Right ventricle myocardium inferior (tissue), 1 donor: ENCODE results near the gene CACNA2D3. TPM values are rescaled to one million over a fixed set of nuclear protein-coding genes. Genes with fewer than 3 reads are reported as not detected.
A peak's percentile ranks its signal among the peaks of the same experiment; 100 is the strongest.
"Not testable (repeated sequence)": the region's sequence is repeated elsewhere in the genome, so short reads cannot be mapped to it uniquely, and the experiment has no call there.

Source experiments
- ATAC-seq: fragments of 200-7000 bp; cut with Tn5 transposase; one replicate; pipeline ENCODE4 v1.9.1; 2020; ENCODE audit warnings: mild to moderate bottlenecking, moderate library complexity
- DNase-seq: peaks from one replicate; pipeline ENCODE4 v3.0.0; 2021; ENCODE audit errors: missing footprints
- intact Hi-C: fragments of 100-400 bp; cut with DNase I; formaldehyde crosslinking; loops from one replicate; pipeline ENCODE4 v1.11.0; 2022
- total RNA-seq: library from RNA; stranded (reverse); fragmentation: NEBNext Ultra II Directional; extraction: Animal tissue kit (Norgen Biotek cat#: 25700); gene quantifications from one replicate; pipeline ENCODE4 v1.2.1, GENCODE V29; 2021
- donor health status: DM: no; HTN: yes; CAD: no; lungs with severe emphysema.

CACNA2D3 gene
- total RNA-seq, 1 donor from 2014 or later = 33.7 TPM

GRCh38 chr3:54596087-54596486 lies 473.7 kb downstream of the CACNA2D3 start:
- no peak for DNase-seq
- intact Hi-C loops = loop anchor here (10.0 kb wide), 1 partner anchor 189 kb away; no protein-coding TSS in a partner anchor
- no peak for ATAC-seq

- DNase-seq (peak; percentile 81), ATAC-seq (peak; percentile 84)
- intact Hi-C loops = loop anchor here (10.0 kb wide), 1 partner anchor 185 kb away; no protein-coding TSS in a partner anchor
These were observed 477.4 kb downstream of the CACNA2D3 start for GRCh38 chr3:54599716-54600115.

GRCh38 chr3:54600441-54601204 lies 478.3 kb downstream of the CACNA2D3 start:
- intact Hi-C loops = no loop called here
- ATAC-seq = peak; percentile 88
- no peak for DNase-seq

GRCh38 chr3:54604495-54604894 lies 482.1 kb downstream of the CACNA2D3 start:
- ATAC-seq (no peak), DNase-seq (no peak)
- intact Hi-C loops = no loop called here

- DNase-seq = no peak
- no peak for ATAC-seq
- intact Hi-C loops = no loop called here
These were observed 485.7 kb downstream of the CACNA2D3 start for GRCh38 chr3:54608041-54608440.

DNA sequence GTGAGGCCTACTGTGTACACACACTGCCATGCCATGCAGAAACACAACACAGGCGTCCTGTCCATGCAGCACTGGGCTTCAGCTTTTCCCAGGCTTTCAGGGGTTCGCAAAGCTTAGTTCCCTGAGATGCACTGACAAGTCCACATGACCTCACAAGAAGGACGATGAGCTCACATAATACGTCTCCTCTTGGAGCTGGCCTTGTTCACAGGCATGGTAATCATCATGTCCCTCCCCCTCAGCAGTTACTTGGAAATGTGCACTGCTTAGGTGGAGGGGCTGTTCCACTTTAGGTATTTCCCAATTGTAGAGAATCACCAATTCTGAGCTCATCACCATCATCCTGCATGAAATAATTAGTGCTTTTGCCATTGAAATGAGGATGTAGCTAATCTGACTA lies 496.7 kb downstream of the CACNA2D3 start:
- no peak for DNase-seq
- ATAC-seq = no peak
- intact Hi-C loops = no loop called here

DNA sequence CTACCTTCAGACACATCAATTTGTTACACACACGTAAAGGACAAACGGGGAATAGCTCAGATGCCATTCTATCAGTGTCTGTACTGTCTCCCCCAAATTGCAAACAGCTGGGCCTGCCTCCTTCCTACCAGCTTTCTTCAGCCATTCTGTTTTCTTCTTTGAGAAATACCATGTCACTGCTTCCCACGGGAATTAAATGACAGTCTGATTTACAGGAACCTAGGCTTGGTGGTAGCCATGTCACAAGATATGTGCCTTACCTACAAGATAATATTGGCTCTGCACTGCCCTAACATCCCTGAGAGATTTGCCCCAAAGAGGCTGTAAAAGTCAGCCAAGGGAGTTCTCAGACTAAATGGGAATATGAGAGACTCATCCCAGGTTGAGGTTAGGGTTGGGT lies 497.2 kb downstream of the CACNA2D3 start:
- ATAC-seq = no peak
- no peak for DNase-seq
- intact Hi-C loops = no loop called here

DNA sequence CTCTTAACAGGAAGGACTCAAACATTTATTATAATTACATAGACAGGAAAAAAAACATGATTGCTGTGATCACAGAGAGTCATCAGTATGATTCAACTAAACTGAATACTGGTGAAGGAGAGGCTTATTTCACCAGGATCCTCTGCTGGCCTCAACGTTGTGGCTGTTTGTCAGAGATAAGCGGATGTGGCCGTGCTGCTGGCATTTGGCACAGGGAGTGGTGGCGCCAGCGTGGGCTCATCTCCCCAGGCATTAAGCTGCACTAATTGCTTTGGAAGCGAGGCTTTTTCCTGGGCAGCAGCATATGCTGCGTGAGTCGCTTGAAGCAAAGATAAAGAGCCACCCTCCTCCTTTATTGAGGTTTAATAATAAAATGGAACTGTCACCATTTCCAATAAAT lies 498.8 kb downstream of the CACNA2D3 start:
- no peak for DNase-seq
- ATAC-seq = no peak
- intact Hi-C loops = no loop called here

DNA sequence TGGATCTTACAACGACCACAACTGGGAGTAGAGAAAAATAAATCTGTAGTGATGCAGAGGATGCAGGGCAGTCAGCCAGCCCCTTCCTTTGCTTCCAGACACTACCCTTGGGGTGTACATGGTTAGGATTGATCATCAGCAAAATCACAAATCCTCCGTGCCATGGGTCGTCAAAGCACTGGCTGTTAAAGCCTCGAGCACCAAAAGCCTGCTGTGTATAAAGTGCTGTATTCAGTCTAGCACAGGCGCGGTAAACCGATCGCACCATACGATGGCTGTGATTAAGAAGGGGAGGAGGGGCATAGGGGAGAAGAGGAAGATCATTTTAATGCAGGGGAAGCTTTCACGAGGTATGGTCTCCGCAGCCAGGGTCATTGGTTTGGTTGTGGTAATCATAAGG lies 500.3 kb downstream of the CACNA2D3 start:
- no peak for ATAC-seq
- intact Hi-C loops = no loop called here

GRCh38 chr3:54625805-54626787 lies 503.7 kb downstream of the CACNA2D3 start:
- ATAC-seq (no peak), DNase-seq (peak; percentile 67)
- intact Hi-C loops = no loop called here

More for the DNA sequence above, 500.3 kb downstream of the CACNA2D3 start:
- no peak for DNase-seq

DNA sequence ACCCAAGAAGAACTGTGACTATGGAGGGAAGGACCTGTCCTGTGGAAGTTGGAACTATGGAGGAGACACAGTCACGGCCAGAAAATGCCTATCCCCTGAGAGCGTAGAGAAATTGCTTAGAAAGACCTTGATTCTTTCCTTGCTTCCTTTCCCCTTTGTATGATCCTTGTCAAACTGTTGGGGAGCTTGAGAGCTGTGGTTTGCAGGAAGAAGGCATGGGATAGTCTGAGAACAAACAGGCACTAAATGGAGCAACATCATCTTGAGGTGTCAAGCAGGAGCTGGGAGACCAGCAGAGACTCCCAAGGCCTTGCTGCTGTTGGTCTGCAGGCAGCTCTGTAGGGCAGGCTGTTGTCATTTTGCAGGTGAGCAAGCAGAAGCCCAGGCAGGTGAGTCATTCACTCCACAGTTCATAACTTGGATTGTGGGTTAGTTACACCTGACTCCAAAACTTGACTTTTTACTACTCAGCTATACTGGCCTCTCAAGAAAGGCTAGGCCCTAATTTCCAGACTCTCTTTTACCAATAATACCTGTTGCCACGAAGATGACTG lies 506.6 kb downstream of the CACNA2D3 start:
- DNase-seq (no peak), ATAC-seq (no peak)
- intact Hi-C loops = no loop called here

DNA sequence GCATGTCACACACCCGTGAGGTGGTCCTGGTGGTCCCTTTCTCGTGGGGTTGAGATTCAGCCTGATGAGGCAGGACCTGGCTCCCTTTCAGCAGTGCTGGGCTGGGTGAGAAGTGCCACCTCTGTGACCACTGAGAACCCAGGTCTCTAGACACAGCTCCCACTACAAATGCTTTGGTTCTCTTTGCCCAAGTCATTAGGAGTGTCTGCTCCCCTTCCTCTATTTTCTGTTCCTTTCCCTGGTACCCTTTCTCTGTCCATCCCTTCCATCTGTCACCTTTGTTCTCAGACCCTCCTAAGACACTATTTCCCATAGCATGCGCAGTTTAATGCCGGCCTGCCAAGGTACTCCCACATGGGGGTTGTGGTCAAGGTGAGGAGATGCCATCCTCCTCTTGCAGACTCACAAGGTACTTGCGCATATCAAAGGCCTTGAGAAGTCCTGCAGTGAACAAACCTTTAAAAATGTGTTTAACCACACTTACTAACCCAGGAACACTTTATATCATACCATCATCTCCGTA lies 507.8 kb downstream of the CACNA2D3 start:
- ATAC-seq = no peak
- DNase-seq = no peak
- intact Hi-C loops = no loop called here

GRCh38 chr3:54631001-54631400 lies 508.6 kb downstream of the CACNA2D3 start:
- intact Hi-C loops, DNase-seq, ATAC-seq: not testable (repeated sequence)

DNA sequence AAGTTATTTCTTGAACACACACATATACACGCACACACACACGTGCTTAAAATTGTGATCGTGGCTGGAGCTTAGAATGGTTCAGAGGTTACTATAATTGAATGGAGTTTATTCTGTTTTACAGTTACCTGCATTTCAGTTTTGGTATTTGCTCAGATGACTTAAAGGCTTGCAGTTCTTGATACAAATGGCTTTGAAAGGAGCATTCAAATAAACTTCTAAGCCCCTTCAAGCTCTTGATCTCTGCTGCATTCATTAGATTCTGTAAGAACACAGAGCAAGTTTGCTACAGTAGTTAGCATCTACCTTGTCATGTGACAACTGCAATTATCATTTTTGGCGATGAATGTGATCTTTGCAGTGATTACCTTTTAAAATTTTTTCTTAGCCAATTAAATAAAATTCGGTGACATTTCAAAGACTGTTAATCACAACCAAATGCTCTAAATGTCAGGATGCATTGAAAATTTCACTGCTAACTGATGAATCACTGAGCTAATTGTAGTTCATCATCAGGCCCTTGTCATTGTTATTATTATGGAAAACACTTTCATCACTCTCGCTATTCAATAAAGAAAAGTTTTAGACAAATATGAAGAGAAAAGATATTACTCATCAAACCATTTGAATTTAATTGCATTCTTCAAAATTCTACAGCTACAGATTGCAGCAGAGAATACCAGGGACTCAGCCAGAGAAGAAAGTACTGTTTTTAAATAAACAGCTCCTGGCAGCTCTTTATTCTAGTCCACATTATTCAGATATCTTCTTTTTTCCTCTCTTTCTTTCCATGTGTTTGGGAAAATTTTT lies 509.4 kb downstream of the CACNA2D3 start:
- DNase-seq = no peak
- intact Hi-C loops = no loop called here
- ATAC-seq = no peak

GRCh38 chr3:54632326-54632665 lies 509.9 kb downstream of the CACNA2D3 start:
- intact Hi-C loops = no loop called here
- ATAC-seq (no peak), DNase-seq (no peak)

- ATAC-seq = no peak
- DNase-seq = no peak
- intact Hi-C loops = no loop called here
These were observed 510.5 kb downstream of the CACNA2D3 start for GRCh38 chr3:54632834-54633233.

DNA sequence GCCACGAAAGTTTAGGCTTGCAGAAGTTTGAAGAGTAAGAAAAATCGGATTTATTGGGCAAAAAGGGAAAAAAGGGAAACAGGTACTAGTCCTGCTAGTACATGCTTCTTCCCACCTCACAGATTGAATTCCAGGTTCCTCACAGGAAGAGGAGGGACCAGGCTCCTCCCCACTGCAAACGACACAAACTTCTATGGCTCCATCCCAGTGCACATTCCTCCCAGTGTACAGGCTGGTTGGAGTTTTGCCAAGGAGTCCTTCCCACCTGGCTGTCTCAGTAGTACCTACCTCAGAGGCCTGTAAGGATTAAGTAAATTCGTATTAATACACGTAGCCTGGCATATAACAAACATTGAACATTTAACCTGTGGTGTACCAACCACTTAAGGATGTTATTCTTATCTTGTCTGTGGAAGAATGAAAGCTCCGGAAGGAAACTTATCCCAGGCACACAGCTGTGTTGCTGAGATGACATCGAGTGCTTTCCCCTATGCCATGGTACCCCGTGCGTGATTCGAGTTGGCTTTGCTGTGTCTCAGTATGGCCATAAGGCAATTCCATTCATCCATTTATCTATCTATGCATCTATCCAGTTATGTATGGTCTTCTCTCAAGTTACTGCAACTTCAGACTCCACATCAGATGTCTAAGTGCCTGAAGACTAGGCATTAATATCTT lies 511.2 kb downstream of the CACNA2D3 start:
- ATAC-seq (no peak), DNase-seq (no peak)
- intact Hi-C loops = no loop called here

- no peak for ATAC-seq
- no peak for DNase-seq
- intact Hi-C loops = no loop called here
These were observed 511.7 kb downstream of the CACNA2D3 start for GRCh38 chr3:54634122-54634469.
